Endothelial cell (in vitro differentiated cells): Measurements from ENCODE around the gene HS6ST3. TPM values are rescaled to one million over a fixed set of nuclear protein-coding genes. Genes with fewer than 3 reads are reported as not detected.

Source experiments
- DNase-seq: peaks from one replicate; pipeline ENCODE4 v3.0.0; 2021; ENCODE audit warnings: low spot score
- H3K27ac Mint-ChIP-seq: one replicate; pipeline ENCODE4 v1.8.0; 2021; ENCODE audit warnings: mixed read lengths, inconsistent platforms; ENCODE audit not compliant: unreplicated experiment
- H3K27me3 Mint-ChIP-seq: one replicate; pipeline ENCODE4 v1.8.0; 2021; ENCODE audit warnings: mild to moderate bottlenecking, moderate library complexity, mixed read lengths, inconsistent platforms; ENCODE audit not compliant: unreplicated experiment
- H3K36me3 Mint-ChIP-seq: one replicate; pipeline ENCODE4 v1.8.0; 2021; ENCODE audit warnings: mild to moderate bottlenecking, low read depth, mixed read lengths, inconsistent platforms; ENCODE audit not compliant: unreplicated experiment
- H3K4me1 Mint-ChIP-seq: one replicate; pipeline ENCODE4 v1.8.0; 2021; ENCODE audit warnings: mild to moderate bottlenecking, mixed read lengths, inconsistent platforms; ENCODE audit not compliant: unreplicated experiment
- H3K4me3 Mint-ChIP-seq: one replicate; pipeline ENCODE4 v1.8.0; 2021; ENCODE audit warnings: mild to moderate bottlenecking, mixed read lengths, inconsistent platforms; ENCODE audit not compliant: unreplicated experiment
- H3K9me3 Mint-ChIP-seq: one replicate; pipeline ENCODE4 v1.8.0; 2021; ENCODE audit warnings: mixed read lengths, inconsistent platforms; ENCODE audit not compliant: unreplicated experiment
- CTCF ChIP-seq: fragments of 200-600 bp; sonication (generic); IDR thresholded peaks from one replicate; pipeline ENCODE4 v1.5.0; 2021; ENCODE audit warnings: antibody characterized with exemption; ENCODE audit not compliant: unreplicated experiment
- total RNA-seq: library from RNA; stranded (reverse); fragmentation: NEBNext Ultra II Directional; extraction: Animal tissue kit (Norgen Biotek cat#: 25700); gene quantifications from one replicate; pipeline ENCODE4 v1.2.1, GENCODE V29; 2021; ENCODE audit not compliant: unreplicated experiment

The HS6ST3 gene
- total RNA-seq, 1 donor from 2014 or later: 1.9 TPM

- Mint-ChIP-seq H3K27me3 (no peaks in the 10 kb centered on the region), H3K4me3 (no peak overlapping the region), H3K36me3 (no peaks in the 10 kb centered on the region), H3K9me3 (no peaks in the 10 kb centered on the region), H3K4me1 (no peaks in the 10 kb centered on the region), H3K27ac (no peak overlapping the region)
- TF ChIP-seq CTCF: no peak
- no peak for DNase-seq
These were observed 298.7 kb downstream of the HS6ST3 start for GRCh38 chr13:96388598-96388997.

GRCh38 chr13:96391606-96392005 is 301.7 kb downstream of the HS6ST3 start:
- no peaks in the 10 kb centered on the region for H3K9me3 Mint-ChIP-seq
- H3K4me3 Mint-ChIP-seq: no peak overlapping the region
- no peaks in the 10 kb centered on the region for H3K36me3 Mint-ChIP-seq
- no peaks in the 10 kb centered on the region for H3K4me1 Mint-ChIP-seq
- TF ChIP-seq CTCF: no peak
- no peak overlapping the region for H3K27ac Mint-ChIP-seq
- peaks cover 2% of the 10 kb centered on the region for H3K27me3 Mint-ChIP-seq
- DNase-seq: no peak

- H3K4me3 Mint-ChIP-seq: no peak overlapping the region
- H3K9me3 Mint-ChIP-seq: no peaks in the 10 kb centered on the region
- no peak for DNase-seq
- H3K4me1 Mint-ChIP-seq: no peaks in the 10 kb centered on the region
- TF ChIP-seq CTCF: no peak
- H3K27me3 Mint-ChIP-seq: peaks cover 2% of the 10 kb centered on the region
- H3K36me3 Mint-ChIP-seq: no peaks in the 10 kb centered on the region
- no peak overlapping the region for H3K27ac Mint-ChIP-seq
These were observed 307.9 kb downstream of the HS6ST3 start for GRCh38 chr13:96397807-96398206.

GRCh38 chr13:96398486-96398885 is 308.6 kb downstream of the HS6ST3 start:
- H3K27me3 Mint-ChIP-seq: peaks cover 2% of the 10 kb centered on the region
- no peaks in the 10 kb centered on the region for H3K9me3 Mint-ChIP-seq
- no peak overlapping the region for H3K4me3 Mint-ChIP-seq
- no peaks in the 10 kb centered on the region for H3K4me1 Mint-ChIP-seq
- no peak for TF ChIP-seq CTCF
- no peak overlapping the region for H3K27ac Mint-ChIP-seq
- DNase-seq: no peak
- H3K36me3 Mint-ChIP-seq: no peaks in the 10 kb centered on the region

- no peaks in the 10 kb centered on the region for H3K4me1 Mint-ChIP-seq
- H3K27ac Mint-ChIP-seq: no peak overlapping the region
These were observed 313.3 kb downstream of the HS6ST3 start for GRCh38 chr13:96403241-96403640.

More at GRCh38 chr13:96403241-96403640, 313.3 kb downstream of the HS6ST3 start:
- Mint-ChIP-seq H3K27me3 (no peaks in the 10 kb centered on the region), H3K36me3 (no peaks in the 10 kb centered on the region), H3K9me3 (no peaks in the 10 kb centered on the region), H3K4me3 (no peak overlapping the region)
- TF ChIP-seq CTCF: no peak
- no peak for DNase-seq
